Measurements from ENCODE around the gene ANP32D. TPM values are rescaled to one million over a fixed set of nuclear protein-coding genes. Genes with fewer than 3 reads are reported as not detected.
"Not testable (repeated sequence)": the region's sequence is repeated elsewhere in the genome, so short reads cannot be mapped to it uniquely, and the experiment has no call there.

Gene ANP32D
- total and polyA plus RNA-seq, 2 experiments from 2014 or later = not detected

GRCh38 chr12:48445538-48445937, 26.8 kb upstream of the ANP32D start:
- TF ChIP-seq CTCF (IDR thresholded peaks at IDR 0.05; ENCODE audit: low read depth, low read length) = no peak
- Histone ChIP-seq H3K4me3 (no peak overlapping the region), H3K36me3 (no peaks in the 10 kb centered on the region), H3K4me1 (ENCODE audit: low read depth) (no peaks in the 10 kb centered on the region), H3K27ac (no peak overlapping the region), H3K9me3 (ENCODE audit: low read depth) (no peaks in the 10 kb centered on the region), H3K27me3 (no peaks in the 10 kb centered on the region)
- no peak for DNase-seq (ENCODE audit: low read depth in 1 of 2, low spot score in 1 of 2)

GRCh38 chr12:48446161-48446776, 26.1 kb upstream of the ANP32D start:
- H3K27ac ChIP-seq = no peak overlapping the region

GRCh38 chr12:48447755-48448154, 24.6 kb upstream of the ANP32D start:
- no peaks in the 10 kb centered on the region for H3K36me3 ChIP-seq
- no peaks in the 10 kb centered on the region for H3K27me3 ChIP-seq
- no peaks in the 10 kb centered on the region for H3K9me3 ChIP-seq (ENCODE audit: low read depth)
- TF ChIP-seq CTCF (IDR thresholded peaks at IDR 0.05; ENCODE audit: low read depth, low read length) = no peak
- DNase-seq (ENCODE audit: low read depth in 1 of 2, low spot score in 1 of 2) = no peak
- no peak overlapping the region for H3K27ac ChIP-seq
- H3K4me1 ChIP-seq (ENCODE audit: low read depth) = no peaks in the 10 kb centered on the region
- H3K4me3 ChIP-seq = no peak overlapping the region

More at GRCh38 chr12:48446161-48446776, 26.1 kb upstream of the ANP32D start:
- Histone ChIP-seq H3K4me3 (no peak overlapping the region), H3K9me3 (ENCODE audit: low read depth) (no peaks in the 10 kb centered on the region), H3K4me1 (ENCODE audit: low read depth) (no peaks in the 10 kb centered on the region), H3K27me3 (no peaks in the 10 kb centered on the region), H3K36me3 (no peaks in the 10 kb centered on the region)
- DNase-seq (ENCODE audit: low read depth in 1 of 2, low spot score in 1 of 2) = no peak
- no peak for TF ChIP-seq CTCF (IDR thresholded peaks at IDR 0.05; ENCODE audit: low read depth, low read length)

- no peak for TF ChIP-seq CTCF (IDR thresholded peaks at IDR 0.05; ENCODE audit: low read depth, low read length)
- Histone ChIP-seq H3K9me3 (ENCODE audit: low read depth) (no peaks in the 10 kb centered on the region), H3K27me3 (no peaks in the 10 kb centered on the region), H3K36me3 (no peaks in the 10 kb centered on the region), H3K4me3 (no peak overlapping the region), H3K4me1 (ENCODE audit: low read depth) (no peaks in the 10 kb centered on the region), H3K27ac (no peak overlapping the region)
- DNase-seq (ENCODE audit: low read depth in 1 of 2, low spot score in 1 of 2) = no peak
Measured at GRCh38 chr12:48451372-48451771, 21.0 kb upstream of the ANP32D start.

GRCh38 chr12:48452961-48453360, 19.4 kb upstream of the ANP32D start:
- H3K9me3 ChIP-seq (ENCODE audit: low read depth); H3K4me1 ChIP-seq (ENCODE audit: low read depth); DNase-seq (ENCODE audit: low read depth in 1 of 2, low spot score in 1 of 2); H3K27me3 ChIP-seq; H3K4me3 ChIP-seq; H3K36me3 ChIP-seq; H3K27ac ChIP-seq: not testable (repeated sequence)

- no peak overlapping the region for H3K27ac ChIP-seq
- no peaks in the 10 kb centered on the region for H3K4me1 ChIP-seq (ENCODE audit: low read depth)
- no peaks in the 10 kb centered on the region for H3K9me3 ChIP-seq (ENCODE audit: low read depth)
- DNase-seq (ENCODE audit: low read depth in 1 of 2, low spot score in 1 of 2) = peak in 1 of 2 donors; percentile 71
- H3K27me3 ChIP-seq = no peaks in the 10 kb centered on the region
- peak; percentile 58 for TF ChIP-seq CTCF (IDR thresholded peaks at IDR 0.05; ENCODE audit: low read depth, low read length)
- H3K4me3 ChIP-seq = no peak overlapping the region
- H3K36me3 ChIP-seq = no peaks in the 10 kb centered on the region
Measured at GRCh38 chr12:48454667-48455066, 17.7 kb upstream of the ANP32D start.
